Endothelial cell of umbilical vein (primary cell): ENCODE measurements around the gene ZNF791.

ENCODE experiments used
- CTCF ChIP-seq, 2 donors: IDR thresholded peaks; 1 replicate in 1 of 2; 2 replicates in 1 of 2; pipeline ENCODE4 v1.5.1; 2011; ENCODE audit warnings: low read length in 2 of 2, mild to moderate bottlenecking in 2 of 2, moderate library complexity in 2 of 2, control low read depth in 1 of 2, inconsistent platforms in 1 of 2, low read depth in 1 of 2; ENCODE audit not compliant: insufficient read depth in 1 of 2; ENCODE audit errors: extremely low read depth in 1 of 2
- POLR2A ChIP-seq: IDR thresholded peaks from 2 replicates; pipeline ENCODE4 v1.6.1; 2012; ENCODE audit warnings: low read depth, mild to moderate bottlenecking, control low read depth, low read length

GRCh38 chr19:12596485-12596884 lies 14.2 kb upstream of the ZNF791 start:
- TF ChIP-seq POLR2A (no peak), CTCF (IDR thresholded peaks at IDR 0.05; ENCODE audit: extremely low read depth in 1 of 2, insufficient read depth in 1 of 2, low read depth in 1 of 2, low read length in 2 of 2) (no peak)
